GM21717 (cell line): ENCODE results near the gene KMT2E.

Experiments used
- ATAC-seq: cut with Tn5 transposase; IDR thresholded peaks from one replicate; pipeline ENCODE4 v1.9.1; 2021; ENCODE audit warnings: mild to moderate bottlenecking, moderate library complexity; ENCODE audit not compliant: unreplicated experiment

Gene KMT2E

GRCh38 chr7:105156731-105157130, 142.7 kb downstream of the KMT2E start:
- no peak for ATAC-seq

- ATAC-seq: no peak
These were observed 143.3 kb downstream of the KMT2E start for GRCh38 chr7:105157278-105157677.

GRCh38 chr7:105161366-105161765, 147.4 kb downstream of the KMT2E start:
- no peak for ATAC-seq
